GM11168 (cell line): ENCODE results near the gene LAG3.

Source experiments
- in situ Hi-C: fragments of 300-500 bp; cut with MboI; formaldehyde crosslinking; loops from one replicate; pipeline ENCODE4 v1.12.0; 2022; ENCODE audit warnings: low sequenced_read_pairs; ENCODE audit not compliant: unreplicated experiment

LAG3 gene

DNA sequence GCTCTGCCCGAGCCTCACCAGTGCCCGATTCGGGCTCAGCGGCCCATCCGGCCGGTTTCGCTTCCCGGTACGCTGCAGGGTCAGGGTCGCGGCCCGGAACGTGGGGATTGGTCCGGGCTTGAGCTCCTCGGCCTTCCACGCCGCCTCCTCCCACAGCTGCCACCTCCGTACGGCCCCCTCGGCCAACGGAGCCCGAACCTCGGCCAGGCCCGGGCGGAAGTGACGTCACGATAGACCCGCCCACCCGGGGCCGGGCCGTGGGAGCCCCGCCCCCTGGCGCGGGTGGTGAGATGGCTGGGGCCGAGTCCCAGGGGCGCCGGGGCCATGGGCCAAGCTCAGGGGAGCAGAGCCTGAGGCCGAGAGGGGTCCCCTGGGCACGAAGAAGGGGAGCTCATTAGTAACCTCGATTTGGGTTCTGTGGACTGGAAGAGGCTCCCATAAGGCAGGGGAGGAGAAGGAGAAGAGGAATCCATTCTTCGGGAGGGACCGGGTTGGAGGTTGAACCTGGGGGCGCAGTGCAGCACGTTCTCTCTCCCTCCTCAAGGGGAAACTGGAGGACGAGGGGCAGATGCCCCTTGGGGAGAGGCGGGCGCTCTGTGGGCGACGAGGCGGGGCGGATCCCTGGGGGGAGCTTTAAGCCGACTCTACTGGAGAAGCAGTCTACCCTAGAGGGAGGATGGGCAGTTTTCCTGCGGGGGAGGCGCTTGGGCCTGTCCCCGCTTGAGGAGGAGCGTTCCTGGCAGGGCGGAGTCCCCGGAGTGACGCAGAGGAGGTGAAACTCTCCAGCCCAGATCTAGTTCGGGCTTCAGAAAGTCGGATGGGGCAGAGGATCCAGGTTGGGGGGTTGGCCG lies 19.2 kb upstream of the LAG3 start, which contains the start of gene MLF2:
Gene MLF2 (minus strand): TSS at position 221 of the 851 bp plus-strand sequence. CDS start 807 bp downstream, outside the sequence.
- in situ Hi-C loops, result loop anchor here (5.0 kb wide), 1 partner anchor 59 kb away; no protein-coding TSS in a partner anchor

DNA sequence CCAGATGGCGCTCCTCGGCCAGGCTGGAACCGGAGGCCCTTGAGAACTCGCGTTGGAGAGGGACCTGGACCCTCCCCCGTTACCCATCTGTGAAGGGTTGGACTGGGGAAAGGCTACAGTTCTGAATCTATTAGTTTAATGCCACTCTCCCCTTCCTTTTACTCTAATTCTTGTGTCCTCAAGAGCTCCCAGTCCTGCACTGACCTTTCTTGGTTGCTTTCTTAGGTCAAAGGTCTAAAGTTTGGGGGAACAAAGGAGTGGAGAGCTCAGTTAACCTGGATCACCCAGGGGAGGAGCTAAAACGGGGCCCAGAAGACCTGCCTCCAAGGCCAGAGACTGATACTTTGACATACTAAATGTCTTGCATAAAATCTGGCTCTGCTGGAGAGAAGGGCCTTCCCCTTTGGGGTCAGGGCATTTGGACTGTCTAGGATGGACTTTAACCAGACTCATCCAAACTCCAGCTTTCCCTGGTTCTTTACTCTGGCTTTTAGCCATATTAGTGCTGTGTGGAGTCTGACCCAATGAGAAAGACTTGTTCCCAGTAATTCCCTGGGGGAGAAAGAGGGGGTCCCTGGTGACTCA lies 18.5 kb upstream of the LAG3 start:
- in situ Hi-C loops, result loop anchor here (5.0 kb wide), 1 partner anchor 58 kb away; no protein-coding TSS in a partner anchor

DNA sequence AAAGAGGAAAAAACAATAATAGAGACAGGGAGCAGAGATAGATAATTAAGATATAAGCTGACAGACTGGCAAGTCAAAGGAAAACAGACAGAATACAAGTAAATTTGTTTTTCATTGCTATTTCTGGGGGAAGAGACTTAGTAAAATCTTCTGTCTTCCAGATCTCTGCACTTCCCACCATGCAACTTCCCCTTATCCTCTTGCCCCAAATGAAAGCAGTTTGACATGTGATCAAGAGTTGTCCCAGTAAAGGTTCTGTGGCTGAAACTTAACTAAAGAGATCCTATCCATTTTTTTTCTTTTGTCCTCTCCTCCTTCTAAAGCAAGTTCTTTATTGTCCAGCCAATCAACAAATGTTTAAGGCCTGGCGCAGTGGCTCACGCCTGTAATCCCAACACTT lies 17.9 kb upstream of the LAG3 start:
- in situ Hi-C loops, result loop anchor here (5.0 kb wide), 1 partner anchor 58 kb away; no protein-coding TSS in a partner anchor

DNA sequence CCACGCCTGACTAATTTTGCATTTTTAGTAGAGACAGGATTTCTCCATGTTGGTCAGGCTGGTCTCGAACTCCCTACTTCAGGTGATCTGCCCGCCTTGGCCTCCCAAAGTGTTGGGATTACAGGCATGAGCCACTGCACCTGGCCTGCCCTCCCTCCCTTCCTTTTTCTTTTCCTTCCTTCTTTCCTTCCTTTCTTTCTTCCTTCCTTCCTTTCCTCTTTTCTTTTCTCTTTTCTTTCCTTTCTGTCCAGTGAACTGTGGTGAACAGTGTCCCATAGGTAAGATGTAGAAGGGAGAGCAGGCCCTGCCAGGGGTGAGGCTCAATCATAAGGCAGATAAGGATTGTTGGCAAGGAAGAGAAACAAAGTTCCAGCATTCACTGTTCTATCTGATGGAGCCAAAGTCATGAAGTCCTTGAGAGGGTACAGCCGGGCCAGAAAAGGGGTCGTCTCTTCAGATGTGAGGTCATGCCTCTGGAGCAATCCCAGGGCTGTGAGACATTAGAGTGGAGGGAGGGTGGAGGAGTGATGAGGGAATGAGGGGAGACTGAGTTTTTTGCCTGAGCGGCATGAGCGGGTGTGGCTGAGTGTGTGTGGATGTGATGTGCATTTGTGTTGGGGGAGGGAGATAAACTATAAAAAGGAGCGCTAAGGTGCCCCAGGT lies 15.2 kb upstream of the LAG3 start:
- in situ Hi-C loops, result no loop called here

DNA sequence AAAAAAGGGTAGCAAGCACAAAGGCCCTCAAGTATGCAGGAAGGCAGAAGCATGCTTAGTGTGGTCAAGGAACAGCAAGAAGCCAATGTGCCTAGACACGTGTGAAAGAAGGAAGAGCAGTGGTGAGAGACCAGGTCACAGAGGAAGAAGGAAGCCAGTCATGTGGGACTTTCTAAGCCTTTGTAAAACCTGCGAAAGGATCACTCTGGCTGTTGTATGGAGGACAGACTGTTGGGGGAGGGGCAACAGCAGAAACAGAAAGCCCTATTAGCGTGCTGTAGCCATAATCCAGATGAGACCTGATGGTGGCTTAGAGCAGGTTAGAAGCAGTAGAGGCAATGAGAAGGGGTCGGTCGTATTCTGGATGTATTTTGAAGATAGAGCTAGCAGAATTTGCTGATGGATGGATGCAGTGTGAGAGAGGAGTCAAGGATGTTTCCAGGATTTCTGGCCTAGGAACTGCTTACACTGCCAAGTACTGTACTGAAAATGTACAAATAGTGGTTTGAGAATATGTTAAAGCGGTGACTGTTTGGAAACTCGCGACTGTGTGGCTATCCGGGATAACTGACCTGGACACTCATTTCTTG lies 13.7 kb upstream of the LAG3 start:
- in situ Hi-C loops, result no loop called here

DNA sequence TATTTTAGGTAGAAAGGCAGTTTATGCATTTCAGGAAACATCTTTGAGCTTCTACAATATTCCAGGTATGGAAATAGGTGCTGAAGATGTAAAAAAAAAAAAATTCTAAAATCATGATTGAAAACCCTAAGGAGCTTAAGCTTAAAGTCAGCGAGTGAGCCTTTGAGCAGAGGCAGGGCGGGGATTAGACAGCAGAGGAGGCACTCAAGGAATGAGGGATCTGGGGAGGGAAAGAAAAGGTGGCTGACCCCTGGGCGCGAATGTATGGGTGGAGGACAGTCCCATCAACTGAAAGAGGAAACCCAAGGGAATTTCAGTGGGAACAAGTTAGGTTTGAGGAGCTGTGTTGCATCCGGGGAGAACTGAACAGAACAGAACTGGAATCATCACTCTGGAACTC lies 12.6 kb upstream of the LAG3 start:
- in situ Hi-C loops, result no loop called here

DNA sequence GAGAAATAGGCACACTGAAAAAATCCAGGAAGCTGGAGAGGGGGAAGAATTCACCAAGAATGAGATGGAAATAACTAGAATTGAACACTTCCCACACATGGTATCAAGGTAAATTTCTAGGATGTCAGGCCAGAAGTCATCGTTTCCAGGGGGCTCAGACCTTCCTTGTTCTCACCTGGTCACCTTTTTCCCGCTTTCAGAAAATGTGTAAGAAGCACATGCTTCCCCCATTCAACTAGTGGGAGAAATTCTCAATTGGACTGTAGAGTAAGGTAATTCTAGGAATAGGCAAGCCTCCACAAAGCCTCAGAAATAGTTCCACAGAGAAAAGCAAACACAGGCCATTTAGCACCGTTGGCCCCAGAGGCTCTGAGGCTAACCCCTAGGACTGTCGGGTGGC lies 8.9 kb upstream of the LAG3 start:
- in situ Hi-C loops, result no loop called here

DNA sequence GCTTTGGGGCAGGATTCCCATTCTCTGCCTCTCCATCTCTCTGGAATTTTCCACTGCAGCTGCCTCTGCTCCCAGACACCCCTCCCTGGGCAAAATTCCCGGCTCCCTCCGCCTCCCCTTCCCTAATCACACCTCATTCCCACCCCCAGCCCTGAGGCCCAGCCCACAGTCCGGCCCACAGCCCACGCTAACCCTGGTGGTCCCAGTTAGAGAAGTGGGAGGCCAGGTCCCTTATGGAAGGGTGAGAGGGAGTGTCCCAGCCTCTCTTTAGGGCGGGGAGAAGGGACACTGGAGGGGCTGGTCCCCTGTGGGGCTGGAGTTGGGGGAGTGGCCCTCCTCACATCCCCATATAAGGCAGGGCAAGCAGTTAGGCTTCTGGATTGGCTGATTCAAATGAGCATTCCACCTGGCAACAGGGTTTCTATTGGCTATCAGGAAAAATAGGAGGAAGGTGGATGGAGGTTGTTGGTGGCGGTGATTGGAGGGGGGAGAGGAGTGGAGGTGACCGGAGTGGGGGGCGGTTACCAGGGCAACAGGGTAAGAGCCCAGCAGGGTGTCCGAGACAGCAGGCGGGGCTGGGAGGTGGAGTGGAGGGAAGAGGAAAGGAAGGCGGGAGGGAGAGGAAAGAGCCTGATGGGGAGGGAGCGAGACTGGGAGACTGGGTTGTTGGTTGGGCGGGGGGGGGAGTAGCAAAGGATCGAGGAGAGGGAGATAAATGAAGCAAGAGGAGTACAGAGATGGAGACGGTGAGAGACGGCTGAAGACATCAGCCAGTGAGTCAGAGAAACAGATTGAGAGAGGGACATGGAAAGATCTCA lies 8.1 kb upstream of the LAG3 start:
- in situ Hi-C loops, result no loop called here

DNA sequence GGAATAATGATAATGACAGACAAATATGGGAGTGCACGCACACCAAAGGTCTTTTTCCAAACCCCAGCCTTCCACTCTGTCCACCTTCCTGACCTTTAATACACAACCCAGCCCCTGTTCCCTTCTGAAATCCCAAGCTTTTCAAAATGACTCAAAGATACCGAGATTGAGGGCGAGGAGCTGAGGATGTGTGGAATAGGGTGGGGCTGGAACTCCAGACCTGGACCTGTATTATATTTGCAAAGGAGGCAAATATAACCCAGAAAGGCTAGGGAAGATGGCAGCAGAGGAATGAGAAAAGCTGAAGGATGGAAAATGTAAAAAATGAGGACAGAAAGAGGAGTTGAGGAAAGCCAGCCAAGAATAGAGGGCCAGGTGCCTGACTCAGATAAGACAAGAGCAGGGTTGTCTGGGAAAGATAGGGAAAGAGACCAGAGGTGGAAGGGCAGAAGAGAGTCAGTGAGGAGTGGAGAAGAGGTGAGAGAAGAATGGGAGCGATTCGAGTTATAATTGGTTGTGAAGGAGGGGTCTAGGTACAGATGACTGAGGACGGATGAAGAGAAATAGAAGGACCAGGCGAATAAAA lies 7.2 kb upstream of the LAG3 start:
- in situ Hi-C loops, result no loop called here

DNA sequence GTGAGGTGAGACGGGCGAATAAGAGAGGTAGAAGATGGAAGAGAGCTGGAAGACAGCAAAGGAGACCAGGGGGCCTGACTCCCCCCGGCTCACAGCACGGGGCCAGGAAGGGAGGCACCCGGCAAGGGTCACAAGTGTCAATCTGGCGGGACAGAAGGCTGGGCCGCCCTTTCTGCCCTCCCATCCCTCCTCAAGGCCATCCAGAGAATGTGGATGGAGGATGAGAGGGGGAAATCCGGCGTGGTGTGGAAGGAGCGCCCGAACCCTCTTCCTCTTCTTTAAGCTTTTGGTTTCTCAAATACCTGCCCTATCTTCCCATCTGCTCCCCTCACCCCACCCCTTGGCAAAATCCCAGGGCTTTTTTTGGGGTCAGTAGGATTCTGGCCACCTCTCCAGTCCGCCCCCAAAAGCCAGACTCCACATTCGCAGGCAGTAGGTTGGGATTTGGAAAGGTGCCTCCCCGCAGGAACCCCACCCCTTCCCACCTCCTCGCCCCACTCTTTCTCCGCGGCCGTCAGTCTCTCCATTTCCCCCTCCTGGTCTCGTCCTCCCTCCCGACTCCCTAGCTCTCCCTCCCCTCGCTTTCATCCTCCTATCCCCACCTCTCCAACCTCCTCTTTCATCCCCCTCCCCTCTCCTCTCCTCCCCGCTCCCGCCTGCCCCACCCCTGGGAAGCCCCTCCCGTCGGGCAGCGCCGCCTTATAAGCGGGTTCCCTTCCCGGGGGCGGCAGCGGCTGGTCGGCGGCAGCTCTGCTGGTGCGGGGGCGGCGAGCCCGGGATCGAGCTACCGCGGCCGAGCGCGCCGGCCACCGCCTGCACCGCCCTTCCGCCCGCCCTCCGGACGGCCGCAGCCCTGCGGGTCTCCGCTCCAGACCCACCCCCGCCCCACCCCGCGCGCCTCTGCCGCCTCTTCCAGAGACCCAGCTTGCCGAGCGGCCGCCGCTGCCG lies 6.4 kb upstream of the LAG3 start, which contains the start of gene PTMS:
Gene PTMS (plus strand): TSS at position 730 of the 948 bp plus-strand sequence. CDS start 343 bp downstream, outside the sequence.
- in situ Hi-C loops, result no loop called here

DNA sequence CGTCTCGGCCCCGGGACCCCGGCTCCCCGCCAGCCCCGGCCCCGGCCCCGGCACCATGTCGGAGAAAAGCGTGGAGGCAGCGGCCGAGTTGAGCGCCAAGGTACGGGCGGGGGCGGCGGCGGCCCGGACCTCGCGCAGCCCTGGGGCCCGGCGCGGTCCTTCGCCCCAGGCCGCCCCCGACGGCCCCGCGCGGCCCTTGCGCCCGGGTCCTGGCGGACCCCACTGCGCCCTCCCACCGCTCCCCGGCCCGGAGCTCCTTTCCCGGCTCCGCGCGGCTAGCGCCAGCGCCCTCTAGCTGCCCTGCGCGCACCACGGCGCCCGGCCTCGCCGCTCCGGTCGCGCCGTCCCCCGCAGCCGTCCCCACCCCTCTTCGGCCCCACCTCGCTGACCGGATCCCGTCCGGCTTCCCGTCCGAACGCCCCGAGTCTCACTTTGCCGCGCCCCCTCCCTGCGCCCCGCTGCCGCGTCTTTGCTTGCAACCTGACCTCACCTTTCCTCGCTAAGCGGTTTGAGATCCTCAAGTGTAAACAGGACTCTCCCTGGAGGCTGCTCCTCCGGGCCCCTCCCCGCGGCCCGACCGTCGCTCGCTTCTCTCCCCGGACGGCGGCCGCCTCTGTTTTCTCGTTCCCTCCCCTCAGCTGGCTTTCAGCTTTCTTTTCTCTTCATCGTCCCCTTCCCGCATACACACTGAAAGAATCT lies 5.5 kb upstream of the LAG3 start:
- in situ Hi-C loops, result no loop called here

DNA sequence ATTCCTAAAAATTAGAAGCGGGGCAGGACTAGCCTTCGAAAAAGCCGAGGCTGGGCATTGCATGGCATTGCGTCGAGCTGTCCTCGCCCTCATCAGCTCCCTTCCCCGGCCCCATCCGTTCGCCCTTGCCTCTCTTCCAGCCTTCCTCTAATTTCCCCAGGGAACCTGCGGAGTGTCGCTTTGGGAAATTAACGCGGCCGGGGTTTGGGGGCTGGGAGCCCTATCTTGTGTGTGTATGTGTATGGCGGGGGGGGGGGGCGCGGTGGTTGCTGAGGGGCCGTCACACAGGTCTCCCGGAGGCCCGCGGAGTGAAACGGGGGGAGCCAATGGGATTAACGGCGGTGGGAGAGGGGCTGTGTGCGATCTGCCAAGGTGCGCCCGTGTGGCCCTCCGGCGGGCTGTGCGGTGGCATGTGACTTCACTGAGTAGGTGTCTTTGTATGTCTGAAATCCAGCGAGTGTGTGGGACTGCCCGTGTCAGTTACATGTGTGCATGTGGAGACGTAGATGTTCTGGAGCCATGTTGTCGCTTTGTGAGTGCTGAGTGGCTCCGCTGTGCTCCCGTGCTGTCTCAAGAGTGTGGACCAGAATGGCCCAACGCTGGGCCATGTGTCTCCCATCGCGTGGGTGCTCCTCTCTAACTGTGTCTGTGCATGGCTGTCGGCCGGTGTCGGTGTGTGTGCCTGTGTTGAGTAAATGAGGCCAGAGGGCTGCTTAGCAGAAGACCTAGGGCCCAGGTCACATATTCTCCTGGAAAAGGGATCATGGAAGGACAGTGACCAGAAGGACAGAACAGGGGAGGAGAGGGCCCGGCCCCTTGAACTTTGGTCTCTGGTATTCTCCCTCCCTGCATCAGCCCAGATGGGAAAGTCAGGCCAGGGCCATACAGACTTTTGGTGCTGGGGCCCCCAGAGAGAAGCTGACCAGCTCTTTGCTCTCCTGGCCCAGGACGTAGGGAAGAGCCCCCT lies 4.7 kb upstream of the LAG3 start:
- in situ Hi-C loops, result no loop called here

DNA sequence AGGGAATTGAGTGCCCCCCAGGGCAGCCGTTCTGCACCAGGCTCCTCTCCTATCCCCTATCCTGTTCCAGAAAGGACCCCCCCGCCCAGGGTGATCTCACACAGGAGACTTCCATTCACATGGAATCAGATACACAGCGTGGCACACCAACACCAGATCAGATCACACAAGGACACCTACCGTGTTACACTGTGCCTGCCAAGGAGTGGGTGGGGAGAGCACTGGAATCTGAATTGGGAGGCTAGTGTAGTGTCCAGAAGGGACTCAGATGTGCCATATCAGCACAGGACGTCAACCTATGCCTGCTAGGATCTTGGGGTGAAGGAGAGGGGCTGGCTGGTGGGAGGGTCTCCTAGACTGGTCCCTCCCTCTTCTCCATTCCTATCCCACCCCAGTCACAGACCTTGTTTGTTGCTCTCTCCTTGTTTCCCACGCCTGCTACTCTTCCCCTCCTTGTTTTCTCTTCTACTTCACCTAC lies 3.8 kb upstream of the LAG3 start:
- in situ Hi-C loops, result no loop called here

DNA sequence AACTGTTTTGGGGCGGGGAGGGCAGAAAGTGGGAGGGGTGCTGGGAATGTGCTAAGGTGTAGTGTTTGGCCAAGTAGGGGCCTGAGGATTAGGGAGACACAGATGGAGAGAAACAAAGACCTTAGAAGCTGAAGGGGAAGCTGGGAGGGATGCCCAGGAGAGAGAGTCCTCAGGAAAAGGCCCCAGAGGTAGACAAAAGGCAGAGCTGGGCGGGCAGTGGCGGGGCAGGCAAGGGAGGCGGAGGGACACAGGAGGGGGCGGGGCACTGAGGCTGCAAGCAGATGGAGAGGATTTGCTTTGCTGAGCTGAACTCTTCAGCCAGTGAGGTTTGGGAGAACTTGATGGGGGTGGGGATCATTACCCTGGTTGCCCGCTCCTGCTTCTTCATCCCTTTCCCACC lies 3.3 kb upstream of the LAG3 start:
- in situ Hi-C loops, result no loop called here

DNA sequence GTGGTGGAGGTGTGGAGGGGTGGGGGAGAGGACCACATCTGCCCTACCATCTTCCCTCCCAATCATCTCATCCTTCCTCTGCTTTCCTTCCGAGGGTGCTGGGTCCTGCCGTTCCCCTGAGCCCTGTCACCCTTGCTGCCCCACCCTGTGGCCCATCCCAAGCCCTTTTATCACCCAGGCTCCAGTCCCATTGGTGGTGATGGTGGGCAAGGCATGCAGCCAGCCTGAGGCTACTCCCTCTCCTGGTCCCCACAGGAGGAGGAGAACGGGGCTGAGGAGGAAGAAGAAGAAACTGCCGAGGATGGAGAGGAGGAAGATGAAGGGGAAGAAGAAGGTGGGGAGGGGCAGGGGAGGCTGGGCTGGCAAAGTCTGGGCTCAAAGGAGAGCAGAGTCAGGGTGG lies 2.7 kb upstream of the LAG3 start:
- in situ Hi-C loops, result no loop called here

DNA sequence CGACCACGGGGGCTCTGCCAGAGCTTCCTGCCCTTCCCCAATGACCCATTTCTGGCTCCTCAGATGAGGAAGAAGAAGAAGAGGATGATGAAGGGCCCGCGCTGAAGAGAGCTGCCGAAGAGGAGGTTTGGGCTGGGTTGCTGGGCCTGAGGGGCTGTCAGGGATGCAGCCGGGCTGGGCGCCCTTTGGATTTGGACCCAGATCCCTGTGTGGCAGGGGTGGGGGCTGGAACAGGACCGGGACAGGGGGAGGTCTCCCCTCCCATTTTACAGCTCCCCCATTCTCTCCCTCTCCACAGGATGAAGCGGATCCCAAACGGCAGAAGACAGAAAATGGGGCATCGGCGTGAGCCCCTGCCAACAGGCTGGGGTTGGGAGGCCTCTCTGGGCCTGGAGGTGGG lies 2.2 kb upstream of the LAG3 start:
- in situ Hi-C loops, result no loop called here
